ENCODE measurements around the gene TSPAN14.
"Not testable (repeated sequence)": the region's sequence is repeated elsewhere in the genome, so short reads cannot be mapped to it uniquely, and the experiment has no call there.

Gene TSPAN14

DNA sequence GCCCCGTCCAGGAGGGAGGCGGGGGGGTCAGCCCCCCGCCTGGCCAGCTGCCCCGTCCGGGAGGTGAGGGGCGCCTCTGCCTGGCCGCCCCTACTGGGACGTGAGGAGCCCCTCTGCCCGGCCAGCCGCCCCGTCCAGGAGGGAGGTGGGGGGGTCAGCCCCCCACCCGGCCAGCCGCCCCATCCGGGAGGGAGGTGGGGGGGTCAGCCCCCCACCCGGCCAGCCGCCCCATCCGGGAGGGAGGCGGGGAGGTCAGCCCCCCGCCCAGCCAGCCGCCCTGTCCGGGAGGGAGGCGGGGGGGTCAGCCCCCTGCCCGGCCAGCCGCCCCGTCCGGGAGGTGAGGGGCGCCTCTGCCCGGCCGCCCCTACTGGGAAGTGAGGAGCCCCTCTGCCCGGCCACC lies 80.5 kb downstream of the TSPAN14 start:
- not testable (repeated sequence) for DNase-seq; H3K27me3 ChIP-seq (replicated peaks; ENCODE audit: control insufficient read depth, insufficient read depth, low read length, poor library complexity, severe bottlenecking); H3K9me3 ChIP-seq (ENCODE audit: control insufficient read depth, low read length); H3K27ac ChIP-seq (ENCODE audit: insufficient read depth, low read length, poor library complexity, severe bottlenecking); H3K36me3 ChIP-seq (ENCODE audit: control insufficient read depth, insufficient read depth, low read length); H3K4me3 ChIP-seq (ENCODE audit: insufficient read depth, low read depth, low read length, poor library complexity, severe bottlenecking)
- H3K4me1 ChIP-seq (ENCODE audit: control insufficient read depth, insufficient read depth, low read length, poor library complexity, severe bottlenecking): peaks cover 20% of the 10 kb centered on the region

- H3K36me3 ChIP-seq (ENCODE audit: control insufficient read depth, insufficient read depth, low read length): no peaks in the 10 kb centered on the region
- H3K27ac ChIP-seq (ENCODE audit: insufficient read depth, low read length, poor library complexity, severe bottlenecking): peak overlapping the region; percentile 93
- DNase-seq: peak; percentile 56 to 64 (median 62)
- H3K9me3 ChIP-seq (ENCODE audit: control insufficient read depth, low read length): no peaks in the 10 kb centered on the region
- H3K4me1 ChIP-seq (ENCODE audit: control insufficient read depth, insufficient read depth, low read length, poor library complexity, severe bottlenecking): peaks cover 9% of the 10 kb centered on the region
- no peaks in the 10 kb centered on the region for H3K27me3 ChIP-seq (replicated peaks; ENCODE audit: control insufficient read depth, insufficient read depth, low read length, poor library complexity, severe bottlenecking)
- peak overlapping the region; percentile 73 for H3K4me3 ChIP-seq (ENCODE audit: insufficient read depth, low read depth, low read length, poor library complexity, severe bottlenecking)
These were observed 81.7 kb downstream of the TSPAN14 start for GRCh38 chr10:80535671-80536360.

DNA sequence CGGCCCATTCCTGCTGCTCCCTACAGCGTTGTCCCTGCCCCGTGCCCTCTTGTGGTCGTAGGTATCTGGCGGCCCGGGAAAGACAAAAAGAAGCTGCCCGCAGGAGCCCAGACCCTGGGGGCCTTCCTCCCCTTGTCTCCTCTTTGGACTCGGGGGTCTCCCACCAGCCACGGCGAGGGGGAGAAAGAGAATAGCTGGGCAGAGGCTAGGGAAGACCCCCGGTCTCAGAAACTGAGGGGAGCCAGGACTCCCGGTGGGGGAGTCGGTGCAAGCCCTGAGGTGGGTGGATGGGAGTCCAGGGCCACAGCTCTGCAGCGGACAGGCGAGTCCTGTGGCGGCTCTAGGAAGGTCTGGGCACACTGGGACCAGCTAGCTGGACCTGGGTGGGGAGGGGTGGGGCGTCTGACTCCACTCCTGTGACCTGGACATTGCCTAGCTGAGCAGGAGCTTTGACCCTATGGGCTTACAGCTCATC lies 82.3 kb downstream of the TSPAN14 start:
- no peak for DNase-seq
- Histone ChIP-seq H3K36me3 (ENCODE audit: control insufficient read depth, insufficient read depth, low read length) (no peaks in the 10 kb centered on the region), H3K27me3 (replicated peaks; ENCODE audit: control insufficient read depth, insufficient read depth, low read length, poor library complexity, severe bottlenecking) (no peaks in the 10 kb centered on the region), H3K4me1 (ENCODE audit: control insufficient read depth, insufficient read depth, low read length, poor library complexity, severe bottlenecking) (peaks cover 4% of the 10 kb centered on the region), H3K4me3 (ENCODE audit: insufficient read depth, low read depth, low read length, poor library complexity, severe bottlenecking) (peak overlapping the region; percentile 73), H3K9me3 (ENCODE audit: control insufficient read depth, low read length) (no peaks in the 10 kb centered on the region), H3K27ac (ENCODE audit: insufficient read depth, low read length, poor library complexity, severe bottlenecking) (peak overlapping the region; percentile 93)

DNA sequence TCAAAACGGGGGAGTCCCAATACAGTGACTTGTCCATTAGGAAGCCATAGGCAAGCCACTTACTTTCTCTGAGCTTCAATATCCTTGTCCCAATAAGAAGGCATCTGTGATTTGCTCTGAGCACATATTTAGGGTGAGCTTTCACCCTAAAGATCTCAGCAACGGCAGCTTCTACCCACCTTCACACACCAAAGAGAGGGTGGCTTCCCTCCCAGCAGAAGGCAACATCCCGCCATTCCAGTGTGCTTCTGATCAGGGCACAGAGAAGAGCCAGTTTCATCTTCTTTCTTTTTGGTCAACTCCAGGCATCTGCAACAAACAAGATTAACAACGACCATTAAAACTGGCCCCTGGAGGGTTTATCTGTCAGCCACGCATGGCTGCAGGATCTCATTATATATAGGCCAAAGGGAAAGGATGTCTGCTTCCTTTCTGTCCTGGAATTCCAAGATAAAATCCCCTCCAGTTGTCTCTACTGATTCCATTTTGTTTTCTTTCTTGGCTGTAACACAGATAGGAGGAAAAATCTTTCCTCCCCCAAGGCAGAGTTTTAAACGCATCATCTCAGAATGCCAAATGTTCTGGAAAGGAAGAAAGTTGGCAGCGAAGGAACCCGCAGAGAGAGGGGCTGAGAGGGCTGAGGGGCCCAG lies 83.1 kb downstream of the TSPAN14 start:
- Histone ChIP-seq H3K9me3 (ENCODE audit: control insufficient read depth, low read length) (no peaks in the 10 kb centered on the region), H3K27me3 (replicated peaks; ENCODE audit: control insufficient read depth, insufficient read depth, low read length, poor library complexity, severe bottlenecking) (no peaks in the 10 kb centered on the region), H3K27ac (ENCODE audit: insufficient read depth, low read length, poor library complexity, severe bottlenecking) (no peak overlapping the region), H3K36me3 (ENCODE audit: control insufficient read depth, insufficient read depth, low read length) (no peaks in the 10 kb centered on the region), H3K4me1 (ENCODE audit: control insufficient read depth, insufficient read depth, low read length, poor library complexity, severe bottlenecking) (peaks cover 4% of the 10 kb centered on the region), H3K4me3 (ENCODE audit: insufficient read depth, low read depth, low read length, poor library complexity, severe bottlenecking) (no peak overlapping the region)
- no peak for DNase-seq

GRCh38 chr10:80537736-80538480 lies 83.8 kb downstream of the TSPAN14 start, which contains the start of gene SH2D4B:
TSS of gene SH2D4B (plus strand) at chr10:80537902. CDS start at chr10:80538332, 430 bp downstream.
- H3K27ac ChIP-seq (ENCODE audit: insufficient read depth, low read length, poor library complexity, severe bottlenecking): peak within 1 kb of the TSS; percentile 93
- no peak for DNase-seq

DNA sequence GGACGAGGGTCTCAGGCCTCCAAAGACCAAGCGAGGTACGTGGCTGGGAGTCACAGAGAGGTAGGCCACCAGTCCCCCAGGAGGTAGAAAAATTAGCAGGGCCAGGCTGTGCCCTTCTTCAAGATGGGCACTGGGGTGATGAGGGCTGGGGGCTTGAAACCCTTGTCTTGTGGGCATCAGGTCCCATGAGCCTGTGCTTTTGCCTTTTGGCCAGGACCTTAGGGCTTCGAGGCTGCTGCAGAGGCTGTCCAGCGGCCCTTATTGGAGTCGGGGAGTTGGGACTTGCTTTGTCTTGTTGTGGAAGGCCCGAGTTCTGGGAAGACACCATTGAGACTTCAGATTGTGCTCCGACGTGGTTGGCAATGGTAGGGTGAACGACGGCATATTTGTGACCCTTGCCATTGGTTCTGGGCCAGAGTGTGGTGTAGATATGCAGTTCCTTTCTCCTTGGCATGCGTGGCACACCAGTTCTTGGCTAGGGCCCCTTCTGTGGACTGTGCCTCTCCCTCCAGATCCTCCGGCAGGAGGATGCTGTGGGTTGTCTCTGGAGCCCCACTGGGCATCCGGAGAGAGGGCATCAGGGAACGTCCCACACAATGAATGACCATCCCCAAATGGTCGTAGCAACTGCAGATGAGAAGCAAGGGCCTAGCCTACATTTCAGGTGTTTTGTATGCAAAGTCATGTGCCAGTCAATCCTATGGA lies 84.5 kb downstream of the TSPAN14 start:
- Histone ChIP-seq H3K4me1 (ENCODE audit: control insufficient read depth, insufficient read depth, low read length, poor library complexity, severe bottlenecking) (peaks cover 4% of the 10 kb centered on the region), H3K27me3 (replicated peaks; ENCODE audit: control insufficient read depth, insufficient read depth, low read length, poor library complexity, severe bottlenecking) (no peaks in the 10 kb centered on the region)

More at GRCh38 chr10:80537736-80538480, 83.8 kb downstream of the TSPAN14 start, which contains the start of gene SH2D4B:
- Histone ChIP-seq H3K4me1 (ENCODE audit: control insufficient read depth, insufficient read depth, low read length, poor library complexity, severe bottlenecking) (peaks cover 4% of the 10 kb centered on the region), H3K4me3 (ENCODE audit: insufficient read depth, low read depth, low read length, poor library complexity, severe bottlenecking) (no peak within 1 kb of the TSS), H3K9me3 (ENCODE audit: control insufficient read depth, low read length) (no peaks in the 10 kb centered on the region), H3K36me3 (ENCODE audit: control insufficient read depth, insufficient read depth, low read length) (no peaks in the 10 kb centered on the region), H3K27me3 (replicated peaks; ENCODE audit: control insufficient read depth, insufficient read depth, low read length, poor library complexity, severe bottlenecking) (no peaks in the 10 kb centered on the region)

DNA sequence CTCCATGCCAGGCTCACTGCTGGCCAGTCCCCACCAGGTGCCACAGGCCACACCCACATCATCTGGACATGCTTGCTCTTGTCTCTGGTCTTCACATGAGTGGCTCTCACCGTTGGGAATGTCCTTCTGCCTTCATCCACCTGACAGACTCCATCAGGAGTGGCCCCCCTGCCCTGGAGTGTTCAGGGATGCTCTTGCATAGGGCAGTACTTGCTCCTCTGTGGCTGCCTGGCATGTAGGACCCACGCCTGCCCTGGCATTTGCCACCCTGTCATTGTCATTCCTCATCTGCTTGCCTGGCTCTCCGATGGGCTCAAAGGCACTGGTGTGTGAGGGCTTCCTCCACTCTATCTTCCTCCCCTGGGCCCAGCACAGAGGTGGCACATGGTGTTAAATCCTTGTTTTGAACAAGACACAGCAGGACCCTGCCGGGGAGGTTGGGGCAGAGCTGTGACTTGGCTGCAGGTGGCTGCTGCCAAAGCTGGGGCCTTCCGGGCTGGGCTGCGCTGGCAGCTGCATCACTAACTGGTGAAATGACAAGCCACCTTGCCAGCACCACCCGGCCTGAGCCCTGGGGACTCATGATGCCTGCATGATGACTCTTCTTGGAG lies 85.4 kb downstream of the TSPAN14 start:
- Histone ChIP-seq H3K9me3 (ENCODE audit: control insufficient read depth, low read length) (no peaks in the 10 kb centered on the region), H3K4me1 (ENCODE audit: control insufficient read depth, insufficient read depth, low read length, poor library complexity, severe bottlenecking) (peaks cover 4% of the 10 kb centered on the region), H3K27ac (ENCODE audit: insufficient read depth, low read length, poor library complexity, severe bottlenecking) (no peak overlapping the region), H3K27me3 (replicated peaks; ENCODE audit: control insufficient read depth, insufficient read depth, low read length, poor library complexity, severe bottlenecking) (no peaks in the 10 kb centered on the region), H3K4me3 (ENCODE audit: insufficient read depth, low read depth, low read length, poor library complexity, severe bottlenecking) (no peak overlapping the region), H3K36me3 (ENCODE audit: control insufficient read depth, insufficient read depth, low read length) (no peaks in the 10 kb centered on the region)
- DNase-seq: no peak

More for the DNA sequence above, 84.5 kb downstream of the TSPAN14 start:
- no peaks in the 10 kb centered on the region for H3K36me3 ChIP-seq (ENCODE audit: control insufficient read depth, insufficient read depth, low read length)
- no peaks in the 10 kb centered on the region for H3K9me3 ChIP-seq (ENCODE audit: control insufficient read depth, low read length)
- DNase-seq: no peak
- no peak overlapping the region for H3K27ac ChIP-seq (ENCODE audit: insufficient read depth, low read length, poor library complexity, severe bottlenecking)
- no peak overlapping the region for H3K4me3 ChIP-seq (ENCODE audit: insufficient read depth, low read depth, low read length, poor library complexity, severe bottlenecking)

- Histone ChIP-seq H3K9me3 (ENCODE audit: control insufficient read depth, low read length) (no peaks in the 10 kb centered on the region), H3K4me1 (ENCODE audit: control insufficient read depth, insufficient read depth, low read length, poor library complexity, severe bottlenecking) (peaks cover 4% of the 10 kb centered on the region), H3K27me3 (replicated peaks; ENCODE audit: control insufficient read depth, insufficient read depth, low read length, poor library complexity, severe bottlenecking) (no peaks in the 10 kb centered on the region), H3K4me3 (ENCODE audit: insufficient read depth, low read depth, low read length, poor library complexity, severe bottlenecking) (no peak overlapping the region), H3K36me3 (ENCODE audit: control insufficient read depth, insufficient read depth, low read length) (no peaks in the 10 kb centered on the region), H3K27ac (ENCODE audit: insufficient read depth, low read length, poor library complexity, severe bottlenecking) (no peak overlapping the region)
- no peak for DNase-seq
These were observed 86.0 kb downstream of the TSPAN14 start for GRCh38 chr10:80540136-80540535.

DNA sequence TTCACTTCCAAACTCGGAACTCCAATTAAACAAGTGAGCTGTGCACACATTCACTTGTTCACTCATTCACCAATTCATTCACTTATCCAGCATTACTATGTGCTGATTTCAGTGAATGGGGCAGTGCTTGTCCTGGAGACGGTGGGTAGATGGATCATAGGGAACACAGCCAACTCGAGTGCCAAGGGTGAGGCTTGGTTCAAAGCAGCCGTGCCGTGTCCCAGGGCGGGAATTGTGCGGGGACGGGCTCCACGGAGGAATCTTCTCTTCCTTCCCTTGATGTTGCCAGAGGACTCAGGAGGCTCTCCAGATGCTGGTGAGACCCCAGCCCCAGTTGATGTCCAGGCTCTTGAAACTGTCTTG lies 86.5 kb downstream of the TSPAN14 start:
- no peak for DNase-seq
- Histone ChIP-seq H3K4me1 (ENCODE audit: control insufficient read depth, insufficient read depth, low read length, poor library complexity, severe bottlenecking) (peaks cover 4% of the 10 kb centered on the region), H3K4me3 (ENCODE audit: insufficient read depth, low read depth, low read length, poor library complexity, severe bottlenecking) (no peak overlapping the region), H3K36me3 (ENCODE audit: control insufficient read depth, insufficient read depth, low read length) (no peaks in the 10 kb centered on the region), H3K27me3 (replicated peaks; ENCODE audit: control insufficient read depth, insufficient read depth, low read length, poor library complexity, severe bottlenecking) (no peaks in the 10 kb centered on the region), H3K9me3 (ENCODE audit: control insufficient read depth, low read length) (no peaks in the 10 kb centered on the region), H3K27ac (ENCODE audit: insufficient read depth, low read length, poor library complexity, severe bottlenecking) (no peak overlapping the region)
